ENCODE results near the gene GSG1L. TPM values are rescaled to one million over a fixed set of nuclear protein-coding genes. Genes with fewer than 3 reads are reported as not detected.

The GSG1L gene
- total RNA-seq, 1 experiment from 2014 or later: not detected

- Histone ChIP-seq H3K36me3 (ENCODE audit: low read depth) (no peaks in the 10 kb centered on the region), H3K4me2 (no peak overlapping the region), H3K9me3 (ENCODE audit: insufficient read depth, low read depth) (no peaks in the 10 kb centered on the region), H3K4me1 (replicated peaks; ENCODE audit: insufficient read depth) (no peaks in the 10 kb centered on the region), H3K27me3 (ENCODE audit: insufficient read depth, low read depth) (peaks cover 69% of the 10 kb centered on the region), H4K20me1 (ENCODE audit: insufficient read depth) (no peaks in the 10 kb centered on the region), H3K27ac (no peak overlapping the region), H3K9me2 (ENCODE audit: insufficient read depth) (no peaks in the 10 kb centered on the region), H3F3A (ENCODE audit: insufficient read depth, low read depth) (no peaks in the 10 kb centered on the region), H3K4me3 (no peak overlapping the region), H3K79me2 (ENCODE audit: low read depth) (no peaks in the 10 kb centered on the region), H2AFZ (no peak overlapping the region)
- intact Hi-C loops (cut with micrococcal nuclease; ENCODE audit: unreplicated experiment): no loop called here
- POLR2A ChIA-PET (ENCODE audit: unreplicated experiment): no interaction called here
- no peak for DNase-seq
- CTCF ChIA-PET: no interaction called here
- BruUV-seq (replicated peaks): no TSS peak
- TF ChIP-seq EZH2 (IDR thresholded peaks at IDR 0.05; ENCODE audit: low read depth): no peak
- TF ChIP-seq CTCF (conservative IDR thresholded peaks at IDR 0.05): no peak
Measured at GRCh38 chr16:28062261-28062846, 1.2 kb downstream of the GSG1L start.

DNA sequence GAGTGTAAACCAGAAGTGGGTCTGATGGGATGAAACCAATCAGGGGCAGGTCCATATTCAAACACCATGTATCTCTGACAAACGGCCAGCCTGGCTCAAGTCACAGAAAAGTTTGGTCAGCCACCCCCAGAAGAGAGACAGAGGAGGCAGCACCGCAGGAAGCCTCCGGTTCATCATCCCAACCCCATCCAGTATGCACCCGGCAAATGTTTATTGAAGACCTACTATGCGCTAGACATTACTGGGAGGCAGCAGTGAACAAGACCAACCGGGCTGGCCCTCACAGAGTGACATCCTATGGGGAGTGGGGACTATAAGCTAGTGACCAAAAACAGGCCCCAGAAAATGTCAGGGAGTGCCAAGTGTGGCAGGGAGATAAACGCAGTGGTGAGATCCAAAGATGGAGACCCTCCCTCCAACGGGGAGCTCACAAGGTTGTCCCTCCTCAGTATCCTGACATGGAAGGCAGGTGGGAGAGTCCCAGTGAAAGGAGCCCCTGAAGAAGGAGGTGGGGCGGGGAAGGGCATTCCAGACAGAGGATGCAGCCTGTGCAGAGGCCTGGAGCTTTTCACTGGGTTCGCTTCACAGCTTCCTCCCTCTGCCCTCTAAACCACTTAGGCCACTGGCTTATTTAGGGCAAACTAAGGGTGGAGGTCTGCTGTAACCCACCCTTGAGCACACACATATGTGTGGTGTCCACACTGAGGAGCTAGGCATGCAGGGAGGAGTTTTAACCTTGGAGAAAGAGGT, 2.0 kb downstream of the GSG1L start:
- no peaks in the 10 kb centered on the region for H3F3A ChIP-seq (ENCODE audit: insufficient read depth, low read depth)
- ChIA-PET CTCF (no interaction called here), POLR2A (ENCODE audit: unreplicated experiment) (no interaction called here)
- no peaks in the 10 kb centered on the region for H3K9me3 ChIP-seq (ENCODE audit: insufficient read depth, low read depth)
- H3K4me3 ChIP-seq: no peak overlapping the region
- no peaks in the 10 kb centered on the region for H3K9me2 ChIP-seq (ENCODE audit: insufficient read depth)
- H3K4me1 ChIP-seq (replicated peaks; ENCODE audit: insufficient read depth): no peaks in the 10 kb centered on the region
- no peak overlapping the region for H3K4me2 ChIP-seq
- H3K36me3 ChIP-seq (ENCODE audit: low read depth): no peaks in the 10 kb centered on the region
- H4K20me1 ChIP-seq (ENCODE audit: insufficient read depth): no peaks in the 10 kb centered on the region
- H3K79me2 ChIP-seq (ENCODE audit: low read depth): no peaks in the 10 kb centered on the region
- no peak overlapping the region for H2AFZ ChIP-seq
- no peak for DNase-seq
- BruUV-seq (replicated peaks): no TSS peak
- intact Hi-C loops (cut with micrococcal nuclease; ENCODE audit: unreplicated experiment): no loop called here
- TF ChIP-seq CTCF (conservative IDR thresholded peaks at IDR 0.05) (no peak), EZH2 (IDR thresholded peaks at IDR 0.05; ENCODE audit: low read depth) (no peak)
- no peak overlapping the region for H3K27ac ChIP-seq
- peaks cover 73% of the 10 kb centered on the region for H3K27me3 ChIP-seq (ENCODE audit: insufficient read depth, low read depth)

DNA sequence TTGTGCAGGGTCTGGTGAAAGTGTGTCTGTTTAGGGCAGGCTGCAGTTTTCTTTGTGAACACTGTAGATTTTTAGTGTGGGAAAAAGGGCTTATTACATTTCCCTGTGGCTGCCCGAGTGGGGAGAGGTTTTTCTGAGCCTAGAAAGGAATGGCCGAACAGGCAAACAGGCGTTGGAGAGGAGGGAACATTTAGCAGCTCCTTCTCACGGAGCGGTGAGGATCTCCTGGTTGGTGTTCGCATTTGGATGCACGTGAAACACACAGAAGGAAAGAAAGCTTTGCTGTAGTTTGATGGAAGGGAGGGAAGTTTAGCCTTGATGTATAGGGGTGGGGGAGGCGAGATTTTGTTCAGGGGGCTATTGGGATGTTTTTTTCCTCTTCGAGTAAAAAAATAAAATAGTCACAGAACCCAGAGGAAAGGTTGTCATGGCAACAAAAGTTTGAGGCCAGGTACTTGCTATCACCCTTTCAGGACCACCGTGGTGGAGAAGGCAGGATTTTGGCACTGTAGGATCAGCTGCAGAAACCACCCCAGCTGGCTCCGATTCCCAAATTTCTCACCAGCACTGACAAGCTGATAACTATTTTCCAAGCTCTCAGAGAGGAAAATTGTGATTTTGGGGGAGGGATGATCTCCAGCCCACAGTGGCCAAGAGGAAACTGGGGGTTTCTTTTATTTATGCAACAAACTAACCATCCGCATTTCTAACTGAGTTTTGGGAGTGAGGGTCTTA, 3.5 kb downstream of the GSG1L start:
- H3K79me2 ChIP-seq (ENCODE audit: low read depth): no peaks in the 10 kb centered on the region
- no peak overlapping the region for H3K4me3 ChIP-seq
- DNase-seq: no peak
- H3K36me3 ChIP-seq (ENCODE audit: low read depth): no peaks in the 10 kb centered on the region
- no peak for TF ChIP-seq CTCF (conservative IDR thresholded peaks at IDR 0.05)
- TF ChIP-seq EZH2 (IDR thresholded peaks at IDR 0.05; ENCODE audit: low read depth): no peak
- H3K4me2 ChIP-seq: peak overlapping the region; percentile 24; the same call in 1 of the 2 replicates
- no peaks in the 10 kb centered on the region for H3K9me3 ChIP-seq (ENCODE audit: insufficient read depth, low read depth)
- H3K27me3 ChIP-seq (ENCODE audit: insufficient read depth, low read depth): peaks cover 72% of the 10 kb centered on the region
- no peaks in the 10 kb centered on the region for H3F3A ChIP-seq (ENCODE audit: insufficient read depth, low read depth)
- intact Hi-C loops (cut with micrococcal nuclease; ENCODE audit: unreplicated experiment): no loop called here
- H3K27ac ChIP-seq: no peak overlapping the region
- no TSS peak for BruUV-seq (replicated peaks)
- ChIA-PET CTCF (no interaction called here), POLR2A (ENCODE audit: unreplicated experiment) (no interaction called here)
- H2AFZ ChIP-seq: no peak overlapping the region
- no peaks in the 10 kb centered on the region for H3K4me1 ChIP-seq (replicated peaks; ENCODE audit: insufficient read depth)
- no peaks in the 10 kb centered on the region for H3K9me2 ChIP-seq (ENCODE audit: insufficient read depth)
- H4K20me1 ChIP-seq (ENCODE audit: insufficient read depth): no peaks in the 10 kb centered on the region

Measured in PC-9 (cell line).